K562 (cell line): ENCODE measurements around the gene SEPHS1.

Source experiments
- FOXK1 ChIP-seq: sonication (generic); formaldehyde crosslinking; IDR thresholded peaks from 2 replicates; pipeline ENCODE4 v1.8.0; 2022; ENCODE audit warnings: missing genetic modification reagents, mild to moderate bottlenecking, borderline replicate concordance
- FOXP1 ChIP-seq: sonication (generic); formaldehyde crosslinking; IDR thresholded peaks from 2 replicates; pipeline ENCODE4 v1.8.0; 2022; ENCODE audit warnings: mild to moderate bottlenecking, missing genetic modification reagents
- IRF2 ChIP-seq: sonication (generic); formaldehyde crosslinking; IDR thresholded peaks from 2 replicates; pipeline ENCODE4 v1.8.1; 2022; ENCODE audit warnings: mild to moderate bottlenecking, missing genetic modification reagents
- RBM22 ChIP-seq: fragments of 200-400 bp; formaldehyde crosslinking; IDR thresholded peaks from 2 replicates; pipeline ENCODE4 v1.6.1; 2018; ENCODE audit warnings: low read length, low read depth; ENCODE audit not compliant: poor library complexity, severe bottlenecking
- SMARCC2 ChIP-seq: fragments of 450-650 bp; IDR thresholded peaks from 2 replicates; pipeline ENCODE4 v1.6.1; 2017; ENCODE audit warnings: antibody characterized with exemption, moderate library complexity, mild to moderate bottlenecking, low read depth
- SP2 ChIP-seq: IDR thresholded peaks from 2 replicates; pipeline ENCODE4 v1.6.1; 2011; ENCODE audit warnings: mild to moderate bottlenecking, low read depth, low read length, moderate library complexity; ENCODE audit not compliant: poor library complexity, severe bottlenecking; ENCODE audit errors: extremely low read depth
- TAF1 ChIP-seq: IDR thresholded peaks from 2 replicates; pipeline ENCODE4 v1.6.1; 2011; ENCODE audit warnings: mild to moderate bottlenecking, low read length, moderate library complexity; ENCODE audit not compliant: insufficient read depth, control insufficient read depth, severe bottlenecking; ENCODE audit errors: extremely low read depth
- TF ChIP-seq, protein P1 (sequence below), 3 experiments: IDR thresholded peaks in 2 of 3; conservative IDR thresholded peaks in 1 of 3; 2 replicates each; pipeline ENCODE4 v1.5.1; 2011 to 2012; ENCODE audit warnings: low read length in 3 of 3, mild to moderate bottlenecking in 3 of 3, control low read depth in 2 of 3, improper control_type of control experiment in 1 of 3, inconsistent platforms in 1 of 3, low read depth in 1 of 3, mixed read lengths in 1 of 3, moderate library complexity in 1 of 3; ENCODE audit not compliant: insufficient read depth in 2 of 3
- TF ChIP-seq, protein P2 (sequence below): fragments of 450-650 bp; IDR thresholded peaks from one replicate; pipeline ENCODE4 v1.6.1; 2018; ENCODE audit warnings: mild to moderate bottlenecking, moderate library complexity; ENCODE audit not compliant: partially characterized antibody

DNA sequence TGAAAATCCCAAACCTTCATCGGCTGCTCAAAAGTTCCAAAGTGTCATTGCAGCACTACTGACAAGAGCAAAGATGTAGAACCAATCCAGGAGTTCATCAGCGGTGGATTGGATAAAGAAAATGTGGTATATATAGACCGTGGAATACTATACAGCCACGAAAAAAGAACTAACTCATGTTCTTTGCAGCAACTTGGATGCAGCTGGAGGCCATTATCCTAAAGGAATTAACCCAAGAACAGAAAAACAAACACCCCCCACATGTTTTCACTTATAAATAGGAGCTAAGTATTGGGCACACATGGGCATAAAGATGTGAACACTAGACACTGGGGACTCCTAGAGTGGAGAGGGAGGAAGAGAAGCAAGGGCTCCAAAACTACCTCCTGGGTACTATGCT is 79.8 kb downstream of the SEPHS1 start:
- TF ChIP-seq IRF2: no peak
- TF ChIP-seq SP2: no peak
- TF ChIP-seq, protein P1, sequence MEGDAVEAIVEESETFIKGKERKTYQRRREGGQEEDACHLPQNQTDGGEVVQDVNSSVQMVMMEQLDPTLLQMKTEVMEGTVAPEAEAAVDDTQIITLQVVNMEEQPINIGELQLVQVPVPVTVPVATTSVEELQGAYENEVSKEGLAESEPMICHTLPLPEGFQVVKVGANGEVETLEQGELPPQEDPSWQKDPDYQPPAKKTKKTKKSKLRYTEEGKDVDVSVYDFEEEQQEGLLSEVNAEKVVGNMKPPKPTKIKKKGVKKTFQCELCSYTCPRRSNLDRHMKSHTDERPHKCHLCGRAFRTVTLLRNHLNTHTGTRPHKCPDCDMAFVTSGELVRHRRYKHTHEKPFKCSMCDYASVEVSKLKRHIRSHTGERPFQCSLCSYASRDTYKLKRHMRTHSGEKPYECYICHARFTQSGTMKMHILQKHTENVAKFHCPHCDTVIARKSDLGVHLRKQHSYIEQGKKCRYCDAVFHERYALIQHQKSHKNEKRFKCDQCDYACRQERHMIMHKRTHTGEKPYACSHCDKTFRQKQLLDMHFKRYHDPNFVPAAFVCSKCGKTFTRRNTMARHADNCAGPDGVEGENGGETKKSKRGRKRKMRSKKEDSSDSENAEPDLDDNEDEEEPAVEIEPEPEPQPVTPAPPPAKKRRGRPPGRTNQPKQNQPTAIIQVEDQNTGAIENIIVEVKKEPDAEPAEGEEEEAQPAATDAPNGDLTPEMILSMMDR (IDR thresholded peaks at IDR 0.05 in 2 of 3, conservative IDR thresholded peaks at IDR 0.05 in 1 of 3; ENCODE audit: insufficient read depth in 2 of 3, low read depth in 1 of 3, low read length in 3 of 3): no peak
- TF ChIP-seq SMARCC2: no peak
- TF ChIP-seq FOXP1 (CRISPR knock-in tag): no peak
- no peak for TF ChIP-seq TAF1
- TF ChIP-seq RBM22: no peak
- no peak for TF ChIP-seq FOXK1 (CRISPR knock-in tag)
- TF ChIP-seq, protein P2, sequence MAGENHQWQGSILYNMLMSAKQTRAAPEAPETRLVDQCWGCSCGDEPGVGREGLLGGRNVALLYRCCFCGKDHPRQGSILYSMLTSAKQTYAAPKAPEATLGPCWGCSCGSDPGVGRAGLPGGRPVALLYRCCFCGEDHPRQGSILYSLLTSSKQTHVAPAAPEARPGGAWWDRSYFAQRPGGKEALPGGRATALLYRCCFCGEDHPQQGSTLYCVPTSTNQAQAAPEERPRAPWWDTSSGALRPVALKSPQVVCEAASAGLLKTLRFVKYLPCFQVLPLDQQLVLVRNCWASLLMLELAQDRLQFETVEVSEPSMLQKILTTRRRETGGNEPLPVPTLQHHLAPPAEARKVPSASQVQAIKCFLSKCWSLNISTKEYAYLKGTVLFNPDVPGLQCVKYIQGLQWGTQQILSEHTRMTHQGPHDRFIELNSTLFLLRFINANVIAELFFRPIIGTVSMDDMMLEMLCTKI: no peak
